Measurements from ENCODE around the gene RAET1G. TPM values are rescaled to one million over a fixed set of nuclear protein-coding genes. Genes with fewer than 3 reads are reported as not detected.
"Not testable (repeated sequence)": the region's sequence is repeated elsewhere in the genome, so short reads cannot be mapped to it uniquely, and the experiment has no call there.

The RAET1G gene
- total RNA-seq, 1 experiment from 2014 or later, result not detected

- no peak for DNase-seq
- Histone ChIP-seq H3K36me3 (replicated peaks; ENCODE audit: control insufficient read depth, insufficient read depth, low read length) (no peaks in the 10 kb centered on the region), H3K27me3 (ENCODE audit: control insufficient read depth, insufficient read depth, low read length) (peaks cover 63% of the 10 kb centered on the region), H3K4me3 (ENCODE audit: insufficient read depth, low read depth, low read length) (no peak overlapping the region)
These were observed 37.6 kb upstream of the RAET1G start for GRCh38 chr6:149960488-149960887.

- H3K4me3 ChIP-seq (ENCODE audit: insufficient read depth, low read depth, low read length); DNase-seq; H3K36me3 ChIP-seq (replicated peaks; ENCODE audit: control insufficient read depth, insufficient read depth, low read length): not testable (repeated sequence)
- H3K27me3 ChIP-seq (ENCODE audit: control insufficient read depth, insufficient read depth, low read length), result peaks cover 62% of the 10 kb centered on the region
These were observed 36.9 kb upstream of the RAET1G start for GRCh38 chr6:149959806-149960205.

GRCh38 chr6:149958124-149958523 is 35.2 kb upstream of the RAET1G start:
- not testable (repeated sequence) for H3K36me3 ChIP-seq (replicated peaks; ENCODE audit: control insufficient read depth, insufficient read depth, low read length); DNase-seq; H3K4me3 ChIP-seq (ENCODE audit: insufficient read depth, low read depth, low read length)
- peaks cover 62% of the 10 kb centered on the region for H3K27me3 ChIP-seq (ENCODE audit: control insufficient read depth, insufficient read depth, low read length)

GRCh38 chr6:149955654-149956317 is 32.9 kb upstream of the RAET1G start:
- DNase-seq; H3K4me3 ChIP-seq (ENCODE audit: insufficient read depth, low read depth, low read length); H3K36me3 ChIP-seq (replicated peaks; ENCODE audit: control insufficient read depth, insufficient read depth, low read length): not testable (repeated sequence)
- H3K27me3 ChIP-seq (ENCODE audit: control insufficient read depth, insufficient read depth, low read length), result peaks cover 59% of the 10 kb centered on the region

GRCh38 chr6:149954984-149955653 is 32.2 kb upstream of the RAET1G start:
- H3K27me3 ChIP-seq (ENCODE audit: control insufficient read depth, insufficient read depth, low read length), result peaks cover 58% of the 10 kb centered on the region
- H3K36me3 ChIP-seq (replicated peaks; ENCODE audit: control insufficient read depth, insufficient read depth, low read length); DNase-seq; H3K4me3 ChIP-seq (ENCODE audit: insufficient read depth, low read depth, low read length): not testable (repeated sequence)

GRCh38 chr6:149954328-149954983 is 31.5 kb upstream of the RAET1G start:
- not testable (repeated sequence) for H3K36me3 ChIP-seq (replicated peaks; ENCODE audit: control insufficient read depth, insufficient read depth, low read length); DNase-seq; H3K4me3 ChIP-seq (ENCODE audit: insufficient read depth, low read depth, low read length)
- peaks cover 59% of the 10 kb centered on the region for H3K27me3 ChIP-seq (ENCODE audit: control insufficient read depth, insufficient read depth, low read length)

- peaks cover 60% of the 10 kb centered on the region for H3K27me3 ChIP-seq (ENCODE audit: control insufficient read depth, insufficient read depth, low read length)
- not testable (repeated sequence) for H3K36me3 ChIP-seq (replicated peaks; ENCODE audit: control insufficient read depth, insufficient read depth, low read length); H3K4me3 ChIP-seq (ENCODE audit: insufficient read depth, low read depth, low read length); DNase-seq
These were observed 31.0 kb upstream of the RAET1G start for GRCh38 chr6:149953934-149954327.

GRCh38 chr6:149953390-149953789 is 30.5 kb upstream of the RAET1G start:
- peaks cover 61% of the 10 kb centered on the region for H3K27me3 ChIP-seq (ENCODE audit: control insufficient read depth, insufficient read depth, low read length)
- not testable (repeated sequence) for H3K4me3 ChIP-seq (ENCODE audit: insufficient read depth, low read depth, low read length); H3K36me3 ChIP-seq (replicated peaks; ENCODE audit: control insufficient read depth, insufficient read depth, low read length); DNase-seq

- DNase-seq, result no peak
- no peaks in the 10 kb centered on the region for H3K36me3 ChIP-seq (replicated peaks; ENCODE audit: control insufficient read depth, insufficient read depth, low read length)
- peaks cover 56% of the 10 kb centered on the region for H3K27me3 ChIP-seq (ENCODE audit: control insufficient read depth, insufficient read depth, low read length)
- H3K4me3 ChIP-seq (ENCODE audit: insufficient read depth, low read depth, low read length), result no peak overlapping the region
These were observed 28.7 kb upstream of the RAET1G start for GRCh38 chr6:149951626-149952025.

- DNase-seq, result no peak
- Histone ChIP-seq H3K27me3 (ENCODE audit: control insufficient read depth, insufficient read depth, low read length) (peaks cover 56% of the 10 kb centered on the region), H3K4me3 (ENCODE audit: insufficient read depth, low read depth, low read length) (no peak overlapping the region)
These were observed 28.2 kb upstream of the RAET1G start for GRCh38 chr6:149951096-149951495.

GRCh38 chr6:149950423-149950822 is 27.5 kb upstream of the RAET1G start:
- Histone ChIP-seq H3K4me3 (ENCODE audit: insufficient read depth, low read depth, low read length) (no peak overlapping the region), H3K36me3 (replicated peaks; ENCODE audit: control insufficient read depth, insufficient read depth, low read length) (no peaks in the 10 kb centered on the region), H3K27me3 (ENCODE audit: control insufficient read depth, insufficient read depth, low read length) (peaks cover 49% of the 10 kb centered on the region)
- DNase-seq, result no peak

More at GRCh38 chr6:149951096-149951495, 28.2 kb upstream of the RAET1G start:
- H3K36me3 ChIP-seq (replicated peaks; ENCODE audit: control insufficient read depth, insufficient read depth, low read length), result no peaks in the 10 kb centered on the region

- no peak overlapping the region for H3K4me3 ChIP-seq (ENCODE audit: insufficient read depth, low read depth, low read length)
- peaks cover 43% of the 10 kb centered on the region for H3K27me3 ChIP-seq (ENCODE audit: control insufficient read depth, insufficient read depth, low read length)
- H3K36me3 ChIP-seq (replicated peaks; ENCODE audit: control insufficient read depth, insufficient read depth, low read length), result no peaks in the 10 kb centered on the region
- no peak for DNase-seq
These were observed 25.7 kb upstream of the RAET1G start for GRCh38 chr6:149948616-149949015.

GRCh38 chr6:149948011-149948410 is 25.1 kb upstream of the RAET1G start:
- no peak for DNase-seq
- H3K4me3 ChIP-seq (ENCODE audit: insufficient read depth, low read depth, low read length), result no peak overlapping the region
- H3K27me3 ChIP-seq (ENCODE audit: control insufficient read depth, insufficient read depth, low read length), result peaks cover 45% of the 10 kb centered on the region
- no peaks in the 10 kb centered on the region for H3K36me3 ChIP-seq (replicated peaks; ENCODE audit: control insufficient read depth, insufficient read depth, low read length)

GRCh38 chr6:149947533-149947932 is 24.6 kb upstream of the RAET1G start:
- not testable (repeated sequence) for H3K4me3 ChIP-seq (ENCODE audit: insufficient read depth, low read depth, low read length); H3K36me3 ChIP-seq (replicated peaks; ENCODE audit: control insufficient read depth, insufficient read depth, low read length); DNase-seq
- H3K27me3 ChIP-seq (ENCODE audit: control insufficient read depth, insufficient read depth, low read length), result peaks cover 46% of the 10 kb centered on the region

- H3K36me3 ChIP-seq (replicated peaks; ENCODE audit: control insufficient read depth, insufficient read depth, low read length); DNase-seq; H3K4me3 ChIP-seq (ENCODE audit: insufficient read depth, low read depth, low read length): not testable (repeated sequence)
- peaks cover 51% of the 10 kb centered on the region for H3K27me3 ChIP-seq (ENCODE audit: control insufficient read depth, insufficient read depth, low read length)
These were observed 23.7 kb upstream of the RAET1G start for GRCh38 chr6:149946631-149947030.
